ENCODE data around the gene PDZD11.
"Not testable (repeated sequence)": the region's sequence is repeated elsewhere in the genome, so short reads cannot be mapped to it uniquely, and the experiment has no call there.

The PDZD11 gene, protein sequence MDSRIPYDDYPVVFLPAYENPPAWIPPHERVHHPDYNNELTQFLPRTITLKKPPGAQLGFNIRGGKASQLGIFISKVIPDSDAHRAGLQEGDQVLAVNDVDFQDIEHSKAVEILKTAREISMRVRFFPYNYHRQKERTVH

DNA sequence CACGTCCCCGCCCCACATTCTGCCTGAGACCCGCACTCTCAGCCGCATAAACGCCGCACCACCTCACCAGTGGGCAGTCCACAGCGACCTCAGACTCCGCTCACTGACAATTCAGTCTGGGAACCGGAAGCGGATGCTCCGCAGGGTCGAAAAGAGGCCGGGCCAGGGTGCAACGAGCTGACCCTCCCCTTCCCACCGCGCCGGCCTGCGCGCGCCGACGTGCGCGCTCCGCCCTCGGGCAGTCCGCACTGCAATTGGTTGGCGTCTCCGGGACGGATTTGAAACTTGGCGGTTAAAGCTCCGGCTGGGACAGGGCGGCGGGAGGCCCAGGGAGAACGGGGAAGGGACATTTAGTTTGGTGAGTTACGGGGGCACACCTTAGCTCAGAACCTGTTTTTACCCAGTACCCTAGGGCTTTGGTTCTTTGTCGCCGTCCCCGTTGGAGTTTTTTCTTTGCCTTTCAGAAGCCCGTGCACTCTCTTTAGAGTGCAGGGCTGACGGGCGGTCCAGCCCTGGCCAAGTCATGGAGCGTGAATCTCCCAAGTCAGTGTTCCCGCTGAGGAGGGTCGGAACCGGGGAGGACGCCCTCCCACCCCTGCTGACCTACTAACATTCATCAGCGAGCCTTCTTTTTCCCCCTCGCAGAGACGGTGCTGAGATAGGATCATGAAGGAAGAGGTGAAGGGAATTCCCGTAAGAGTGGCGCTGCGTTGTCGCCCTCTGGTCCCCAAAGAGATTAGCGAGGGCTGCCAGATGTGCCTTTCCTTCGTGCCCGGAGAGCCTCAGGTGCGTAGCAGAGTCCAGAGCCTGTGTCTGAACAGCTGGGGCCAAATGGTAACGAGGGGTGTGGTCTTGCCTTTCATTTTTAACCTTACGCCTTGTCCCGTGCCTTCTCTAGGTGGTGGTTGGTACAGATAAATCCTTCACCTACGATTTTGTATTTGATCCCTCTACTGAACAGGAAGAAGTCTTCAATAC is at the start of gene PDZD11, which contains the start of gene KIF4A:
PDZD11 (minus strand) TSS at position 135 of the 978 bp plus-strand sequence. CDS start 586 bp downstream, outside the sequence.
KIF4A (plus strand) TSS at position 312 of the 978 bp plus-strand sequence; CDS start at position 667, 355 bp downstream.
- DNase-seq = peak; percentile 43

GRCh38 chrX:70338290-70338689 is 48.6 kb upstream of the PDZD11 start:
- DNase-seq = no peak

DNA sequence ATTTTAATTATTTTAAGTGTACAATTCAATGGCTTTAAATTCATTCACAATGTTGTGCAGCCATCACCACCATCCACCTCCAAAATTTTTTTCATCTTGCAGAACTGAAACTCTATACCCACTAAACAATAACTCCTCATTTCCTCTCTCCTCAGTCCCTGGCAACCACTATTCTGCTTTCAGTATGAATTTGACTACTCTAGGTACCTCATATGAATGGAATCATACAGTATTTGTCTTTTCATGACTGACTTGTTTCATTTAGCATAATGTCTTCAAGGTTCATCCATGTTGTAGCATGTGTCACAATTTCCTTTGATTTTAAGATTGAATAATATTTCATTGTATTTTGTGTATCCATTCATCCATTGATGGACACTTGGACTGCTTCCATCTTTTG is 47.0 kb upstream of the PDZD11 start:
- no peak for DNase-seq

- DNase-seq = no peak
Measured at GRCh38 chrX:70332600-70332999, 42.9 kb upstream of the PDZD11 start.

- DNase-seq = no peak
Measured at GRCh38 chrX:70331161-70331560, 41.4 kb upstream of the PDZD11 start.

DNA sequence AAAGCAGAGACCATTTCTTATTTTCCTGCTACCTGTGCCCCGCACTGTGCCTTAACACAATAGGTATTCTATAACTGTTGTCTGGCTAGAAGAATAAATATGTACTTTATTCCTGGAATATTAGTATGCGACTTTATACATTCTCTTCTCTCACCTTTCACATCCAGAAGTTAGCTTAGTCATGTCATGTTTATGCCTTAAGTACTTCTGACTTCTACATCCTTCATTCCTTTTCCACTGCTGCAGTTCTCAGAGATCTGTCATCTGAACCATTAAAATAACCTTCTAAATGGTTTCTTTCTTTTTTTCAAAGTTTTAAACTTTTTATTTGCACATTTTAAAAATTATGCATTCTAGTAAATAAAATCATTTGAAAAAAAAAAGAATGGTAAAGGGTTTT is 34.6 kb upstream of the PDZD11 start:
- no peak for DNase-seq

DNA sequence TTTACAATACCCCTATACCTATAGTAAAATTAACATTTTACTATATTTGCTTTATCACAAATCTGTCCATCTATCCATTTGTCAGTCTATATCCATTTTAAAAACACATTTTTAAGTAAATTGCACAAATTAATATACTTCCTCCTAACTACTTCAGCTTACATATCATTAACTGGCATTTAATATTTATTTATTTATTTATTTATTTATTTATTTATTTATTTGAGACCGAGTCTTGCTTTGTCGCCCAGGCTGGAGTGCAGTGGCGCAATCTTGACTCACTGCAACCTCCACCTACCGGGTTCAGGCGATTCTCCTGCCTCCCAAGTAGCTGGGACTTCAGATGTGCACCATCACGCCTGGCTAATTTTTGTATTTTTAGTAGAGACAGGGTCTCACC is 33.9 kb upstream of the PDZD11 start:
- not testable (repeated sequence) for DNase-seq

GRCh38 chrX:70322784-70323183 is 33.1 kb upstream of the PDZD11 start:
- DNase-seq = no peak

DNA sequence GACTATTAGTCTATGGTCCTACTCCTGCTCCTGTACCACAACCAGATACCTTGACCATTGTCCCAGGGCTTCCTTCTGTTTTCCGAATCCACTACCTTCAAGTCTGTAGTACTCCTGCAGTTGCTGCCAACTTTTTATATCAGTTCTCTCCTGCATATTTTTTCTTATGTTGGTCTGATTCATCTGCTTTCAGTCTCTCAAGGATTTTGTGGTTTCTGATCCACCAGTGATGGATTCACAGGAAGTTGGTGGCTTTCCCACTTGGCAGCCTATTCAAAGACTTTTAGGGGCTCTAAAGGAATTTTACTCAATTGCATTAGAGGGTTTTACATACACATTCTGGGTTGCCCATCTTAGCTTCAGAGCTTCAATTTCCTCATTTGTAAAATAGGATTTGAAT is 23.8 kb upstream of the PDZD11 start:
- DNase-seq = no peak

GRCh38 chrX:70301716-70302115 is 12.0 kb upstream of the PDZD11 start:
- no peak for DNase-seq

DNA sequence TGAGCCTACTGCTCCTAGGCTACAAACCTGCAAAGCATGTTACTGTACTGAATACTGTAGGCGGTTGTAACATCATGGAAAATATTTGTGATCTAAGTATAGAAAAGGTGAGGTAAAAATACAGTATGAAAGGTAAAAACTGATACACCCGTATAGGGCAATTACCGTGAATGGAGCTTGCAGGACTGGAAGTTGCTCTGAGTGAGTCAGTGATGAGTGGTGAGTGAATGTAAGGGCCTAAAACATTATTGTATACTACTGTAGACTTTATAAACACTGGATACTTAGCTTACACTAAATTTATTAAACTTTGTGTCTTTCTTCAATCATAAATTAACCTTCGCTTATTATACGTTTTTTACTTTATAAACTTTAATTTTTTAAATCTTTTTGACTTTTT is 3.9 kb upstream of the PDZD11 start:
- DNase-seq = no peak

- no peak for DNase-seq
Measured at GRCh38 chrX:70292788-70293187, 3.1 kb upstream of the PDZD11 start.

DNA sequence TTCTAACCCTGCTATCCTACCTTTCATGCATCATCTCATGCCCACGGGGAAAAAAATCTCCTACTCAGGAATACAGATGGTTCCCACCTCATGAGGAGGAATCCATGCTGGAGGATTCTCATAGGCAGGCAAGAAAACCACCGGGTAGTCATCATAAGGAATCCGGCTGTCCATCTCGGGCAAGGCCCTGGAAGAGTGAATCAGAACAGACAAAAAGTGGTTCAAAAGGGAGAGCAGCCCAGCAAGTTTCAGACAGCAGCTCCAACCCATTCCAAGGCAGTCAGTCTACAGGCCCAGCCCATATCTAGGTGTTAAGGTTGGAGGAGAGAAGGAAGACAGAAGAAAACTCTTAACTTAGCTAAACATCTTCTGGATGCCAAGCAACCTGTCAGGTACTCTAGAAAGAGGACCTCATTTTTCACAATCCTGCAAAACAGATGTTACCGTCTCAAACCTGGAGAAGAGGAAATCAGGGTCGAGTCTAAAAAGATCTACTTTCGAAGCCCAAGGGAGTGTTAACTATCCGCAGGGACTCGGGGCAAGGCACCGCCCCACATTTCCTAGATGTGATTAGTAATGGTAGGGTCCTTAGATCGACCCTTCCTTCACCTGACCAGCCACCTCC is 447 bp downstream of the PDZD11 start:
- DNase-seq = no peak

- DNase-seq = no peak
Measured at GRCh38 chrX:70281951-70282350, 7.8 kb downstream of the PDZD11 start, which contains the start of gene RAB41. Gene RAB41, plus strand, starts transcription at chrX:70282172. Its CDS starts 46 bp downstream, at chrX:70282218.

DNA sequence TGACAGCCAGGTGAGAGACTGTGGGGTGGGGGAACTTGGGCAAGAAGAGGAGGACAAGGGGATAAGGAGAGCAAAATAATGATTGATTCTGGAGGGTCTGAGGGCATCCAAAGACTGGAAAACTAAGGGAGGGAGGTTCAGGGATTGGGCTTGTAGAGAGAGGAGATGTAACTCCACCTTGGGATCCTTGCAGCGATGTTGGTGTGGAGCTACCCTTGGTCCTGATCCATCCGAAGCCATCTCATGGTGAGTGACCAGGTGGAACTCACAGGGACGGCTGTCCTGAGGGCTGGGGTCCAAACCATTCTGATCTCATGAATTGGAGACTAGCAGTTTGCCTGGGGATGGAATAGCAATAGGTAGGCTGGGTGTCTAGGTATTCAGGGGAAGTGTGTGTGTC is 9.2 kb downstream of the PDZD11 start:
- DNase-seq = no peak

- no peak for DNase-seq
Measured at GRCh38 chrX:70279081-70279480, 10.6 kb downstream of the PDZD11 start.

- DNase-seq = not testable (repeated sequence)
Measured at GRCh38 chrX:70274029-70274428, 15.7 kb downstream of the PDZD11 start.

DNA sequence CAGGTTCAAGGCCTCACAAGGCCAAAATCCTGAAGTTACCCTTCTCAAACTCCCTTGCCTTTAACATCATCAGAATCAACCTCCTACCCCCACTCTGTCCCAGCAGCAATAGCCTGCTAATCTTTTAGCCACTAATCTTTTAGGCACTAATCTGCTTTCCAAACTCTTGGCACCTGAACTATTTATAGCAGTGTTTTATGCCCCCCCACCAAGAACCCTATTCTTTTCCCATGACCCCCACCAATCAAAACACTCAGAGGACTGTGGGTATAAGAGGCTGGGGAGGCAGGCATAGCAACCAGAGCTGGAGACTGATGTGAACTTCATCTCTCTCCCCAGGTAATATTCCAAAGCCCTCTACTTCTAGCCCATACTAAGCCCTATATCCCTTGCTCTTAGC is 21.7 kb downstream of the PDZD11 start, which contains the start of gene ARR3:
ARR3 (plus strand) TSS at position 301 of the 400 bp plus-strand sequence. CDS start 1,052 bp downstream, outside the sequence.
- no peak for DNase-seq

DNA sequence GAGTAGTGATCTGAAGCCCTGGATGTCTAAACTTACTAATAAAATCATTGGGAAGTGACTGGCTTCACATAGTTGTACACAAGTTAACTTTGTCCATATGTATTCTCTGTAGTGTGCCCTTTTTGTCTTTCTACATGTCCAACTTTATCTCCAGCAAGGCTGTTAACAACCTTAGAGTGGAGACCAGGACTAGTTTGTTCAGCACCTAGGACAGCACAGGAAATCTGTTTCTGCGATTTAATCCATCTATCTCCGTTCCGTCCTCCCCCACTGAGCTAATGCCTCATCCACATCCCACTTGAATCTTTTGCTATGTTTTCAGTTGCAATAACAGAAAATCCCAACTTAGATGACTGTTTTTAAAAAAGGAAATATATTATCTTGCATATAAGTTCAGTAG is 24.9 kb downstream of the PDZD11 start:
- DNase-seq = no peak

DNA sequence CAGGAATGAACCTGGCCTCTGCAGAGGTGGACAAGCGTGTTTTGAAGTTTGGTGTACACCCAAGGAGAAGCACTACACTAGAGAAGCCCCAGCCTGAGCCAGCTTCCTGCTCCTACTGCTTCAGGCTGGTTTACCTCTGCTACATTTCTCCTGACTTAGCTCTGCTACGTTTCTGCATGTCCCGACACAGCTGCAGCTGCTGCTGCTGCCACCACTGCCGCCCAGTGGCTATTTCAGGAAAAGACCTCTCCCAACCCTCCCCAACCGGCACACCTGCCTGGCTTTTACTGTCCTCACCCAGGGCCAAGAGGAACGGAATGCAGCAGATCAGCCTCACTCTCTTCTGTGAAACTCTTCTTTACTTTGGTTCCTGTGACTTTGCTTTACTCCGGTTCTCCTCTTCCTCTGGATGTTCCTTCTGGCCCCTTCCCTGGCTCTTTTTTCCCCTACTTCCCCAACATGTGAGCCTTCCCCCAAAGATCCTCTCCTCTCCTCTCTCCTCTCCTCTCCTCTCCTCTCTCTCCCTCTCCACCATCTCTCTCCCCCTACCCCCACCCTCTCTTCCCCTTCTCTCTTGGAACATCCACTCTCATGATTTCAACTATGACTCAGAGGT is 26.7 kb downstream of the PDZD11 start:
- DNase-seq = peak; percentile 23

- DNase-seq = no peak
Measured at GRCh38 chrX:70260104-70260503, 29.6 kb downstream of the PDZD11 start, which contains the start of gene P2RY4. Gene P2RY4, minus strand, starts transcription at chrX:70260204. Its CDS starts 580 bp downstream, at chrX:70259624.

- DNase-seq = no peak
Measured at GRCh38 chrX:70257423-70258288, 32.1 kb downstream of the PDZD11 start.

Data from DMS79 treated with DMSO at 0.1 percent for 48 hours (cell line).